ENCODE data around the gene GABRA6.
"Not testable (repeated sequence)": the region's sequence is repeated elsewhere in the genome, so short reads cannot be mapped to it uniquely, and the experiment has no call there.

The GABRA6 gene

DNA sequence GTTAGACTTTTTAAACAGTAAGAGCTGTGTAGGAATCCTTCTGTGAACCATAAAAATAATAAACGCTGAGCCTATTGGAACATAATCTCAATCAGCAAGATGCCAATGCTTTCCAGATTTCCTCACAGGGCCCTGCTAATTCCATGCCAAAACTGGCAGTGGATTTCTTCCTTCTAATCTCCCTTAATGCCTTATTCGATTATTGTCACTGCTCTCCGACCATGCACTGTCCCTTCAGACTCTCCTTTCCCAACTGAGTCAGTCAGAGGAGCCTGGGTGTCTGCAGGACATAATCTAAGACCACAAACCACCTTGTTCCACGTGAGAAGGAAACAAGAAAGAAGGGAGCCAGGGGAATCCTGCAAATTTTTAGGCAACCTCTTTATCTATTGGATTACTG lies at the start of gene GABRA6:
TSS of gene GABRA6 (plus strand) at position 261 of the 400 bp plus-strand sequence. CDS start 269 bp downstream, outside the sequence.
- Histone ChIP-seq H3K4me3 (no peak within 1 kb of the TSS), H3K27ac (no peak within 1 kb of the TSS)

DNA sequence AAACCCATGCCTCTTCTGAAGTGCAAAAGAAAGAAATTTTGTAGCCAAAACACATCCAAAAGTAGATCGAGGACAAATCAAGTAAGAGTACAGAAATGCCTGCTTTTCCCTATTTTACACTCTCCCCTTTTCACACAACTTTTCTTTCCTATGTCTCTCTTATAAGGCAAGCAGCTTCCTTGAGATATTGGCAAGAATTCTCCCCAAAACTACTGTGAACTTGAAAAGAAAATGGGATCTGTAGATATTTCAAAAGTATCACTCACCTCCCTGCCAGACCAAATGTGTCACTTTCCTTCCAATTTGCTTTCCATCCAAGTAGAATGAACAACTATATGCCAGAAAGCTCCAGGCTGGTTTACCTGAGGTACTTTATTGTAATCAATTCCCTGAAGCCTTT lies 47.9 kb upstream of the GABRA6 start:
- Histone ChIP-seq H3K27ac (no peak overlapping the region), H3K4me3 (no peak overlapping the region)

DNA sequence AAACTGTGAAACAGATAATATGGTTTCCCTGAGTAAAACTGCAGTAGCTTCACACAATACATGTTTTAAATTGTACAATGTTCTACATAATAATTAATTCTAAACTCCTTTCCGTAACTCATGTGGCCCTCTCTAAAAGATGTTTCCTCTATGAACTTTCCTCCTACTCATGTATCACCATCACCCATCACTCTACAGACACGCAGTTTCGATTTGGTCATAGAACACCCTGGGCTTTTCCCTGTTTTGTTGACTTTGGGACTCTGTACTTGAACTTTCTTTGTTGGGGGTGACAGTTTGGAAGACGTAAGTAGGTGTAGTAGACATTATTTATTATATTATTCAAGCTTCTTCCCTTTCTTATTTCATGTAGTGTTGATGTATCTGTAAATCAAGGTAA lies 44.1 kb upstream of the GABRA6 start:
- Histone ChIP-seq H3K4me3 (no peak overlapping the region), H3K27ac (no peak overlapping the region)

DNA sequence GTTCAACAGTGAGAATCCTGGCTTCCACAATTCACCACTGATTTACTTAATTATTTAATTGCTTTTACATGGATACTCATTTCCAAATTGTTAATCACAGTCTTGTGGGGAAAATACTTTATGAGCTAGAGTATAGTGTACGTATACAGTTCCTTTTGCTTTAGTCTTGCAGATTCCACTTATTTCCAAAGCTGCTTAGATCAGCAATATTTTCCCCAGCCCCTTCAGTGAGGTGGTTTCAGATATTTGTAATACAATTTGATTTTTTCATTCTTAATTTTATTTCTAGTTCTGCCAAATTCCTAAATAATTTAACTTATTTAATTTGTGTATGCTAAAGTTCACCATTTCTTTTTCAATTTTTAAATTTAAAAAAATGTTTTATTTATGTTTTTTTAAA lies 40.3 kb upstream of the GABRA6 start:
- Histone ChIP-seq H3K27ac (no peak overlapping the region), H3K4me3 (no peak overlapping the region)

DNA sequence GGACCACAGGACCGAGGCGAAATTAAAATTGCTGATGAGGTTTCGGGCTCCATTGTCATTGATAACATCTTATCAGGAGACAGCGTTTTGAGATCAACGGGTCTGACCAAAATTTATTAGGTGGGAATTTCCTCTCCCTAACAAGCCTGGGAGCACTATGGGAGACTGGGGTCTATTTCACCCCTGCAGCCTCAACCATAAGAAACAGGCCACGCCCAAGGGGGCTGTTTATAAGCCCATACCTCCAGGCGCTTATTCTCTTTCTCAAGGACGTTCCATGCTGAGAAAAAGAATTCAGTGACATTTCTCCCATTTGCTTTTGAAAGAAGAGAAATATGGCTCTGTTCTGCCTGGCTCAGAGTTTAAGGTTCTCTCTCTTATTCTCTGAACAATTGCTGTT lies 33.6 kb upstream of the GABRA6 start:
- not testable (repeated sequence) for H3K4me3 ChIP-seq, H3K27ac ChIP-seq

DNA sequence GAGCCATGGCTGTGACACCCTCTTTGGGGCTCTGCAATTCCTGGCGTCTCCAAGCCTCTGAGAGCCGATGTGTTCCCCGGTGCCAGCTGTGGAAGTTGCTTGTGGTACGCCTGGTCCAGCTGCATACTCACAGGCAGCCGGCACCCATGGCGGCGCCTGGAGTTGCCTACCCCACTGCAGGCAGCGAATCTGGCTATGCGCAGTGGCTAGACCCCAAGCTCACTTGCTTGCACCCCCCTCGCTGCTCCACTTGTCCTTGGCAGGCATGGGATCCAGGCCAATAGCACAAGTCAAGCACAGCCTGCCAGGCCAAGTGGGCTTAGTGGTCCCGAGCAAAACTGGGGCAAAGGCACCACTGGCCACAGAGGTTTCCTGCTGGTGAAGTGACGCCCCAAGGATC lies 24.7 kb upstream of the GABRA6 start:
- Histone ChIP-seq H3K27ac (no peak overlapping the region), H3K4me3 (no peak overlapping the region)

DNA sequence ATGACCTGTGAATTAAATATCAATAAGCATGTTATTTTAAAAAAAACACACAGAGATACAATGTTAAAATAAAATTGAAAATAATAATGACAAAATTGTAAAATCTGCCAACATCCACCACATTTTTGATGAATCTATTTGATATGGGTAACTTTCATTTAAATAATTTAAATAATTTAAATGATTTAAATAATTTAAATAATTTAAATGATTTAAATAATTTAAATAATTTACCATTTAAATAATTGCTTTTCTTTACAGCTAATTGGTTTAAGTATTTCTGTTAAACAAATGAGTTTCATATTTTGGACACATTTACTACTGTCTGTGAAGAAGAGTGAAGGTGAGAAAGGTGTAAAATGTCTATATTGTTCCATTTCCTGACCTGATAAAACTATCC lies 22.1 kb upstream of the GABRA6 start:
- Histone ChIP-seq H3K4me3 (no peak overlapping the region), H3K27ac (no peak overlapping the region)

DNA sequence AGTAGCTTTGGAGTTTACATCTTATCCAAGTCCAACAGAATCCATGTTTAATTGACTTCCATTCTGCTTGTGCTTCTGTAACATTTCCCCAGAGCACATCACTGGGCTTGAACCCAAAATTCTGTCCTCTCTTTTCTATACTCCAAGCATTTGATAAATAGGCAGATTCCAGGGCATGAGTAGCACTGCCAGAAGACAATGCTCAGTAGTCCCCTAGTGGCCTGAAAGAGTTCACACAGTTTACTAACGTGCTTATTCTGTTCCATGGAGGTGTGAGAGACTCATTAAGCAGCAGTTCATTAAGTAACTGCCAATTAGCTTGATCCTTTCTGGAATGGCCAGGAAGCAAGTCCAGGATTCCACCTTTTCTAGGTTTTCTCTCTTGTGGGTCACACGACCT lies 9.4 kb upstream of the GABRA6 start:
- H3K27ac ChIP-seq, result no peak overlapping the region
- no peak overlapping the region for H3K4me3 ChIP-seq

DNA sequence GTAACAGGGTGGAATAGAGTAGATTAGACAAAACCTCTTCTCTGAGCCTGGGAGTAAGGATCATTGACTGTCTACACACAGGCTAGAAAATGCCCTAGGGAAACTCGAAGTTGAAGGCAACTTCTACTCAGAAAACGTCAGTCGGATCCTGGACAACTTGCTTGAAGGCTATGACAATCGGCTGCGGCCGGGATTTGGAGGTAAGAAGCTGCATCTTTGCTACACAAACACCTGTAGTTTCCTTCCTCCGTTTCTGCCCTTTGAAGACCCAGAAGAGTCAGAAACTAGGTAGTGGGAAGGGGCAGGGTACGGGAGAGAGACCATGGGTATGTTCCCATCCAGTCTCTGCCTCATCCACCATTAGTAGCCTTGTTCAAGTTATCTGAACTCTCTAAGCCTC lies 628 bp downstream of the GABRA6 start:
- Histone ChIP-seq H3K4me3 (no peak overlapping the region), H3K27ac (no peak overlapping the region)

DNA sequence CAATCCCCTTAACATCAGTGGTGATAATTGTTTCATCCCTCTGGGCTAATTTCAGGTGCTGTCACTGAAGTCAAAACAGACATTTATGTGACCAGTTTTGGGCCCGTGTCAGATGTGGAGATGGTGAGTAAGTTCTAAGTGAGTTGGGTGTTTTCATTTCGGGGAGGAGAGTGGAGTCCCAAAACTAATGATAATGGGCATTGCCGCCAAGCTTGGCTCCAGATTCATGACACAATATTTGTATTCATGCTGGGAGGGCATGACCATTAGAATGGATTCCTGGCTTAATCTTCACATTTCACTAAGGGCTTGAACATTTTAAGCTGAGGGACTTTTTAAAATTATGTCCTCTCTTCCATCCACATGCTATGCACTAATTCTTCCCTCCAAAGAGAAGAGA lies 1.4 kb downstream of the GABRA6 start:
- no peak overlapping the region for H3K27ac ChIP-seq
- H3K4me3 ChIP-seq, result no peak overlapping the region

DNA sequence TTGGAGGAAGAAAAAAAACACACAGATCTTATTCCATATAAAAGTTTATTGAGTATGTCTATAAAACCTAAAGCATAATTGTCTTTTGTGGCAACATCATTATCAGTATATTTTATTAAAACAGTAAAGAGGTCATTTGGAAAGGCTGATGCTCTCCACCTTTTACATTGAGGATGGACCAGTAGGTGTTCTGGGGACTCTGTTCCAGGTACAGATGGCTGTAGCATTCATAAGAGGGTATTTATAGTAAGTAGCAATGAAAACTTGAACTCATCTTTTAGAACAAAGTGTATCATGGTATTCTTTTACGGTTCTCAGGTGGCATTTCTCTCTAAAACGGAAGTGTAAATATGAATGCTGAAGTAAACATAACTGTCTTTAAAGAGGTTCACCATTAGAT lies 1.8 kb downstream of the GABRA6 start:
- Histone ChIP-seq H3K27ac (no peak overlapping the region), H3K4me3 (no peak overlapping the region)

DNA sequence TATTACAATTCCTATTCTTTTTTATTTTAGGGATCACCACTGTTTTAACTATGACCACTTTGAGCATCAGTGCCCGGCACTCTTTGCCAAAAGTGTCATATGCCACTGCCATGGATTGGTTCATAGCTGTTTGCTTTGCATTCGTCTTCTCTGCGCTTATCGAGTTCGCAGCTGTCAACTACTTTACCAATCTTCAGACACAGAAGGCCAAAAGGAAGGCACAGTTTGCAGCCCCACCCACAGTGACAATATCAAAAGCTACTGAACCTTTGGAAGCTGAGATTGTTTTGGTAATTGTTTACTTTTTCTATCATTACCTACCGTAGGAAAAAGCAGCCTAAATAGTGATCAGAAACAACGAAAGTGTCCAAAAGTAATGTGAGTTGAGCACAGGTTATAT lies 6.4 kb downstream of the GABRA6 start:
- H3K27ac ChIP-seq, result no peak overlapping the region

DNA sequence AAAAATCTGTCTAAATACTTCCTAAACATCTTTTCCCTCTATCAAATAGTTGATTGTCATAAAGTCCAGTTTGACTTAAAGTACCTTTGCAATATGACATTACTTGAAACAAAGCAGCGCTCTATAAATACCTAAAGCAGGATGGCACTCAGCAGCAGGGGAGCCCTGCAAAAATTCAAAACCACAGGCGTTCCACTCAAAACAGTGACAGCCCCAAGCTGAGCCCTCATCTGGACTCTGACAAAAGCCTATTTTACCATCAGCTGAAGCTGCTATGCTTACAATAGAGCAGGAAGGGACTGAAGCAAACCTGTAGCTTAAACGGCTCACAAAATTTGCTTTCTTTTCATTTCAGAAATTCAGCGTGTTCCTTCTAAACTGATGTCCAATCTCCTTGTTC lies 11.5 kb downstream of the GABRA6 start:
- H3K27ac ChIP-seq, result no peak overlapping the region
- H3K4me3 ChIP-seq, result no peak overlapping the region

More for the DNA sequence above, 6.4 kb downstream of the GABRA6 start:
- H3K4me3 ChIP-seq, result no peak overlapping the region

DNA sequence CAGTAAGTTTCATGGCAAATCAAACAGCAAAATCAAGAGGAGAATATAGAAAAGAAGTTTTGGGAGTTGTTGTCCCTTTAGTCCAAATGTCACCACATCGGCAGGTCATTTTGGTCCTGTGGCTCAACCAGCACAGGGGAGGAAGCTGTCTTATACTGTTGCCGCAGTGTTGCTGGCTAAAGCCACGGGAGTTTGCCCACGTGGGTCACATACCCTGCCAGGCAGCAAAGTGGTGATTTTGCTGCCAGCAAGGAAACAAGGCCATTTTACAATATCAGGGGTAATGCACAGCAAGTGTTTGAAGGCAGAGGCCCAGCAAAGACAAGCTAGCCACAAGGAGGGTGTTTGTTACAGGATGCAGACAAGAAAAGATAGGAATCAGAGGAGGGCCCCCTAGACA lies 14.5 kb downstream of the GABRA6 start:
- no peak overlapping the region for H3K27ac ChIP-seq
- no peak overlapping the region for H3K4me3 ChIP-seq

DNA sequence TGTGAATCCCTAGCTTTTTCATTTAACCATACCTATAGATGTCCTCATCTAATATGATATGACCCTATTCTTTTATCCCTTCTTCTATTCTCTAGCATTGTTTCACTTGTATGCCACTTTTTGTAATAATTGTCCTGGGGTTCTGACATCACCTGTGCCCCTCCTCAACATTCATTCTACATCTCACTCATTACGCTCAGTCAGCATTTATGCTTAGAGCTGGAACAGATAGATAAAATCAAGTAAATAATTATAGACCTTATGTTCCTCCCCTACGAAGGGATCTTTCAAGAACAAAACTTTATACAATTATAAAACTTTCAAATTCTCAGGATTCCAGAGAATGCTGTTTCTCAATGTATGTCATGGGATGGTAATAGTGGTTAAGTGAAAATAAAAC lies 18.0 kb downstream of the GABRA6 start:
- no peak overlapping the region for H3K4me3 ChIP-seq
- no peak overlapping the region for H3K27ac ChIP-seq

DNA sequence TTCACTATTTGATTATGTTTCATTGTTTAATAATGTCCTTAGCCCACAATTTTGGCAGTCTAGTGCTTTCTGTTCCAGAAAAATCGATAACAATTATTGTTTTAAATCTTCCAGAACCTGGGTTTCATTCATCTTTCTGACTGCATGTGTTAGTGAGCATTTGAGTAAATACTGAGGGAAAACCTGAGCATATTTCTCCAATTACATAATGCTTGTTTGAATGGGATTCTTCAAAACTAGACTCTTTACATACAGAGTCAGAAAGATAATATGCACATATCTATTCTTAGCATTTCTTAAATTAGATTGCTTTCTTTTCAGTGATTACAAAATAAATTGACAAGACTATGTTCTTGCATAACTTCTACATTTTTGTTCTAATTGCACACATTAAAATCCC lies 21.9 kb downstream of the GABRA6 start:
- no peak overlapping the region for H3K4me3 ChIP-seq
- H3K27ac ChIP-seq, result no peak overlapping the region

DNA sequence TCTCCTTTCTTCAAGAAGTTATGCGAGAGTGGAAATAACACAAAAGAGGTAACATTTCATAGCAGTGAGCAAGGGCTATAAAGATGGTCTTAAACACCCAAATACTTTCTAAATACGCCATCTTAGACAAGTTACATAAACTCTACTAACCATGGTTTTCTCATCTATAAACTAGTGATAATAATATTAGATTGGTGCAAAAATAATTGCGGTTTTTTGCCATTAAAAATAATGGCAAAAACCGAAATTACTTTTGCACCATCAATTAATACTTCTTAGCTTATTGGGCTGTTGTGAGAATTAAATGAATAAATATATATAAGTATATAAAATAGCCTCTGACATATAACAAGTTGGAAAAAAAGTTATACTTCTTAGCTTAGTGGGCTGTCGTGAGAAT lies 23.7 kb downstream of the GABRA6 start:
- H3K27ac ChIP-seq, result no peak overlapping the region
- no peak overlapping the region for H3K4me3 ChIP-seq

DNA sequence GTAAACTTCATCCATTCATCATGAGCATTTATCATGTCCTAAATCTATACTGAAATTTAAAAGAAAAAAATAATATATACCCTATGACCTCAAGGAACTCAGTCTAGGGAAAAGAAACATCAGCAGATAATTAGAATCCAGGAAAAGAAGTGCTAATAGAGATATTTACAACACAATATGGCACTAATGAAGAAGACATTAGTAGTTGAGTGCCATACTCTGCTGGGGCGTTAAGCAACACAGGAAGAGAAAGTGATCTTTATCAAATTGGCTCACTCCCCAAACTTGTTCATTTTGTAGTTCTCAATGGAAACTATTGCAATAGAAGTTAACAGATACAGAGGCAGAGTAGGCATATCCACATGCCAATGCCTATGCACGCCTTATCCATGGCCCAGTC lies 27.5 kb downstream of the GABRA6 start:
- H3K27ac ChIP-seq, result no peak overlapping the region

DNA sequence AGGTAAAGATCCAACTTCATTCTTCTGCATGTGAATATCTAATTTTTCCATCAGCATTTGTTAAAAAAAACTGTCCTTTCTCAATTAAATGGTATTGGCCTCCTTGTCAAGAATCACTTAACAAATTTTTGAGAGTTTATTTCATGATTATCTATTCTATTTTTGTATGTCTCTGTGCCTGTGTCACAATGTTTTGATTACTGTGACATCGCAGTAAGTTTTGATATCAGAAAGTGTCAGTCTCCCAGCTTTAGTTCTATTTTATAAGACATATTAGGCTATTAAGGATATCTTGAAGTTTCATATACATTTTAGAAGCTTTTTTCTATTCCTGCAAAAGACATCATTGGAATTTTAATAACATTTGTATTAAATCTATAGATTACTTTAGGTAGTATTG lies 33.6 kb downstream of the GABRA6 start:
- no peak overlapping the region for H3K4me3 ChIP-seq

More for the DNA sequence above, 27.5 kb downstream of the GABRA6 start:
- no peak overlapping the region for H3K4me3 ChIP-seq

DNA sequence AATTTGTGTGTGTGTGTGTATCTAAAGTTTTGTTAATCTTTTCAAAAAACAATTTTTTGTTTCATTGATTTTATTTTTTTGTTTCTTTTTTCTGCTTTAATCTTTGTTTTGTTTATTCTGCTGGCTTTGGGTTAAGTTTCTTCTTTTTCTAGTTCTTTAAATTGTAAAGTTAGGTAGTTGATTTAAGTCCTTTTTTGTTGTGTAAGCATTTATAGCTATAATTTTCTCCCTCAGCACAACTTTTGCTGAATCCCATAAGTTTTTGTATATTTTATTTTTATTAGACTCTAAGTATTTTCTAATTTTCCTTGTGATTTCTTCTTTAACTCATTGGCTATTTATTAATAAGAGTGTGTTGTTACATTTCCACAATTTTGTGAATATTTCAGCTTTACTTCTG lies 34.9 kb downstream of the GABRA6 start:
- no peak overlapping the region for H3K4me3 ChIP-seq
- H3K27ac ChIP-seq, result no peak overlapping the region

More for the DNA sequence above, 33.6 kb downstream of the GABRA6 start:
- H3K27ac ChIP-seq, result no peak overlapping the region

DNA sequence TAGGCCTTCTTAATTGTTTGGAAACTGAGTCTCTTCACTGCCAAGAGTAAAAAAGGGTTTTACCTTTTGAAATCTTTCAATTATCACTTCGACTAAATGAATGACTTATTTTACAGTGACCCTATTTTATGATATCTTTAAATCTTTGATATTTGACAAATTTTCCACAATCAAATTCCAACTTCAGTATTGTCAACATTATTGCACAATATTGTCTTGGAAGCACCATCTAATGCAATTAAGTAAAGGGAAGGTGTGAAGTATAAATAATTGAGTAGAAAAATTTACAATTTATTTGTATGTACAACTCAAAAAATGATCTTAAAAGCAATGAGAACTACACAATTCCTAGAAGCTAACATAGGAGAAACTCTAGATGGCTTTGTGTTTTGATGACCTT lies 49.2 kb downstream of the GABRA6 start:
- no peak overlapping the region for H3K27ac ChIP-seq
- no peak overlapping the region for H3K4me3 ChIP-seq

DNA sequence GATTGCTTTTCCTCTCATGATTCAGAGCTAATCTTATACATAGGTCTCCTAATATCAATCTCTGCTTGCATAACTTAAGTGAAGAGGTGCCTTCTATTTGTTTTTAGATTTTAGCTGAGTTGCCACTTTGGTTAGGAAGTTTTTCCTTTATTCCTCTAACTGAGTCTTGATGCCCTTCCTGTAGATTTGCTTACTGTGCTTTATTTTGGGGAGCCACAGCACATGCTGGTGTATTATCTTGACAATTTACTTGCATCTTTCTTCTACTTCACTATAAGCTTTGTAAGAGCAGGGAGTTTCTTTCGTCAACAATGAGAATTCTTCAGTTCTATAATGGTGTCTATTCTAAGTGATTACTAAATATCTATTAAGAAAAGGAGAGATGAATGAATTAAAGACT lies 54.9 kb downstream of the GABRA6 start:
- H3K27ac ChIP-seq, result no peak overlapping the region
- H3K4me3 ChIP-seq, result no peak overlapping the region

DNA sequence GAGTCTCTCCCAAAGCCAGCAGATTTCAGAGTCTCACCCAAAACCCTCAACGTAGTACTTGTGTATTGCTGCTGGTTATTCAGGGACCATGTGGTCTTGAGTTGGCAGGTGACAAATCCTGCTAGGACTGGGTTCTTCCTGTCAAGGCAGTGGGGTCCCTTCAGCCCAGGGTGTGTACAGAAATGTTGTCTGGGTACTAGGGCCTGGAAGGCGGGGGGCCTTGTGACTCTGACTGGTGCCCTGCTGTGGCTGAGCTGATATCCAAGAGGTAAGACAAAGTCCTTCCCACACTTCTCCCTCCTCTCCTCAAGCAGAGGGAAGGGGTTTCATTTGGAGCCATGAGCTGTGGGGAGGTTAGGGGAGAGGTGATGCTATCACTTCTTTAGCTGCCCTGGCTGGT lies 58.8 kb downstream of the GABRA6 start:
- H3K4me3 ChIP-seq, result no peak overlapping the region

More for the DNA sequence above, 58.8 kb downstream of the GABRA6 start:
- H3K27ac ChIP-seq, result no peak overlapping the region

Measured in skin epidermis (tissue), 12 donors.